IMR-90 (cell line): ENCODE measurements around the gene CENPI. TPM values are rescaled to one million over a fixed set of nuclear protein-coding genes. Genes with fewer than 3 reads are reported as not detected.

Experiments
- ATAC-seq: fragments of 200-7000 bp; cut with Tn5 transposase; 2 replicates; pipeline ENCODE4 v1.9.1; 2020; ENCODE audit warnings: low read depth, mild to moderate bottlenecking, moderate library complexity
- BruUV-seq: library from RNA; stranded (reverse); fragments of 400-500 nt; replicated peaks from 2 replicates; lab custom pipeline; 2021; lab: Mats Ljungman, UMichigan
- CTCF ChIA-PET: fragments of 300-600 bp; formaldehyde crosslinking; extraction: SDS; loops from one replicate; lab custom pipeline; 2021; ENCODE audit warnings: antibody characterized with exemption; lab: Yijun Ruan, JAX
- POLR2A ChIA-PET: fragments of 300-600 bp; sonication (Branson Sonifier 250); formaldehyde crosslinking; loops from one replicate; lab custom pipeline; 2022; ENCODE audit warnings: antibody characterized with exemption; ENCODE audit not compliant: unreplicated experiment; lab: Charles Lee
- DNase-seq: peaks from one replicate; pipeline ENCODE4 v3.0.0; 2013
- H2AFZ ChIP-seq: replicated peaks from 2 replicates; pipeline ENCODE3; 2013; ENCODE audit warnings: low read length, mild to moderate bottlenecking; ENCODE audit not compliant: poor library complexity
- H2AK5ac ChIP-seq: 2 replicates; pipeline ENCODE4 v1.6.1; 2013; ENCODE audit warnings: low read depth, low read length, inconsistent platforms
- H2AK9ac ChIP-seq: replicated peaks from 2 replicates; pipeline ENCODE3; 2013; ENCODE audit warnings: mild to moderate bottlenecking, low read depth, low read length, moderate library complexity; ENCODE audit not compliant: poor library complexity
- H2BK120ac ChIP-seq: 2 replicates; pipeline ENCODE4 v1.6.1; 2013; ENCODE audit warnings: low read depth, low read length, inconsistent platforms
- H2BK15ac ChIP-seq: 3 replicates; pipeline ENCODE4 v1.6.1; 2013; ENCODE audit warnings: low read depth, low read length, inconsistent platforms
- H2BK20ac ChIP-seq: 2 replicates; pipeline ENCODE4 v1.6.1; 2013; ENCODE audit warnings: low read depth, mild to moderate bottlenecking, inconsistent platforms, low read length, moderate library complexity
- H2BK5ac ChIP-seq: 2 replicates; pipeline ENCODE4 v1.6.1; 2013; ENCODE audit warnings: mild to moderate bottlenecking, low read depth, low read length, inconsistent platforms; ENCODE audit not compliant: poor library complexity, severe bottlenecking
- H3K14ac ChIP-seq: replicated peaks from 2 replicates; pipeline ENCODE4 v1.6.1; 2013; ENCODE audit warnings: low read depth, low read length, inconsistent platforms
- H3K18ac ChIP-seq: 2 replicates; pipeline ENCODE4 v1.6.1; 2013; ENCODE audit warnings: low read depth, low read length, control low read depth
- H3K23ac ChIP-seq: 2 replicates; pipeline ENCODE4 v1.6.1; 2013; ENCODE audit warnings: low read depth, low read length, inconsistent platforms
- H3K27ac ChIP-seq: 2 replicates; pipeline ENCODE4 v1.5.1; 2013; ENCODE audit warnings: mild to moderate bottlenecking, control low read depth, low read length; ENCODE audit not compliant: insufficient read depth
- H3K27me3 ChIP-seq: 2 replicates; pipeline ENCODE4 v1.6.1; 2013; ENCODE audit warnings: low read length; ENCODE audit not compliant: control insufficient read depth, insufficient read depth
- H3K36me3 ChIP-seq: 2 replicates; pipeline ENCODE4 v1.6.1; 2013; ENCODE audit warnings: low read length, mixed read lengths; ENCODE audit not compliant: control insufficient read depth, insufficient read depth
- H3K4ac ChIP-seq: 2 replicates; pipeline ENCODE4 v1.6.1; 2013; ENCODE audit warnings: low read depth, low read length, inconsistent platforms
- H3K4me1 ChIP-seq: 2 replicates; pipeline ENCODE4 v1.6.1; 2013; ENCODE audit warnings: low read length, mixed read lengths; ENCODE audit not compliant: control insufficient read depth, insufficient read depth
- H3K4me2 ChIP-seq: 2 replicates; pipeline ENCODE4 v1.6.1; 2013; ENCODE audit warnings: low read depth, mild to moderate bottlenecking, control low read depth, low read length, moderate library complexity
- H3K4me3 ChIP-seq: 2 replicates; pipeline ENCODE4 v1.5.1; 2013; ENCODE audit warnings: low read depth, mild to moderate bottlenecking, control low read depth, low read length, moderate library complexity; ENCODE audit not compliant: insufficient read depth
- H3K56ac ChIP-seq: 2 replicates; pipeline ENCODE4 v1.6.1; 2013; ENCODE audit warnings: low read length, inconsistent platforms; ENCODE audit not compliant: insufficient read depth; ENCODE audit errors: extremely low read depth
- H3K79me1 ChIP-seq, 2 experiments: 2 replicates each; pipeline ENCODE4 v1.6.1; 2013; ENCODE audit warnings: low read length in 2 of 2, inconsistent platforms in 1 of 2, low read depth in 1 of 2
- H3K9ac ChIP-seq: 2 replicates; pipeline ENCODE4 v1.6.1; 2013; ENCODE audit warnings: low read depth, low read length, control low read depth
- H3K9me1 ChIP-seq: 2 replicates; pipeline ENCODE4 v1.6.1; 2013; ENCODE audit warnings: low read length, inconsistent platforms; ENCODE audit not compliant: insufficient read depth
- H3K9me3 ChIP-seq: 2 replicates; pipeline ENCODE4 v1.6.1; 2013; ENCODE audit warnings: low read length; ENCODE audit not compliant: control insufficient read depth, insufficient read depth
- H4K20me1 ChIP-seq: 2 replicates; pipeline ENCODE4 v1.6.1; 2013; ENCODE audit warnings: low read length, inconsistent platforms; ENCODE audit not compliant: insufficient read depth
- H4K5ac ChIP-seq: 2 replicates; pipeline ENCODE4 v1.6.1; 2013; ENCODE audit warnings: mild to moderate bottlenecking, low read depth, low read length, control low read depth
- H4K8ac ChIP-seq, 2 experiments: 2 replicates each; pipeline ENCODE4 v1.6.1; 2013; ENCODE audit warnings: low read depth in 2 of 2, low read length in 2 of 2, control low read depth in 1 of 2, inconsistent platforms in 1 of 2
- H4K91ac ChIP-seq: 2 replicates; pipeline ENCODE4 v1.6.1; 2013; ENCODE audit warnings: low read depth, low read length, inconsistent platforms; ENCODE audit not compliant: insufficient read depth
- RAD21 ChIP-seq: IDR thresholded peaks from 2 replicates; pipeline ENCODE4 v1.6.1; 2012; ENCODE audit warnings: low read length, improper control_type of control experiment
- RCOR1 ChIP-seq: IDR thresholded peaks from 2 replicates; pipeline ENCODE4 v1.6.1; 2012; ENCODE audit warnings: mild to moderate bottlenecking, low read length, improper control_type of control experiment; ENCODE audit not compliant: insufficient replicate concordance
- WGBS, 2 experiments: methylation state at CpG; one replicate each; pipeline versions ENCODE4 v1.1.5 to v1.1.7; 2013; ENCODE audit warnings: missing lambda C conversion rate in 2 of 2; ENCODE audit not compliant: insufficient read length in 1 of 2; ENCODE audit errors: extremely low coverage in 2 of 2; 5-methylcytosine and 5-hydroxymethylcytosine counted together
- dilution Hi-C: fragments of 300-500 bp; cut with HindIII; formaldehyde crosslinking; loops from one replicate; pipeline ENCODE4 v1.14.3; 2018; ENCODE audit warnings: low sequenced_read_pairs; ENCODE audit not compliant: unreplicated experiment
- in situ Hi-C: fragments of 300-500 bp; cut with MboI; formaldehyde crosslinking; loops from 3 replicates; pipeline ENCODE4 v1.14.3; 2019; ENCODE audit warnings: low sequenced_read_pairs, inconsistent platforms, mixed read lengths
- intact Hi-C: fragments of 100-400 bp; cut with micrococcal nuclease; formaldehyde crosslinking; loops from 2 replicates; pipeline ENCODE4 v1.10.0; 2022
- polyA plus RNA-seq, 3 experiments: library from polyadenylated mRNA; depleted of rRNA; stranded (reverse); fragments of >200 nt; gene quantifications; 2 replicates each; pipeline ENCODE4 v1.2.3, GENCODE V29; 2012; ENCODE audit warnings: low replicate concordance in 1 of 3
- total RNA-seq: library from RNA; depleted of rRNA; stranded (reverse); fragments of >200 nt; gene quantifications from 2 replicates; pipeline ENCODE4 v1.2.3, GENCODE V29; 2012
- TF ChIP-seq, protein P1 (sequence below): conservative IDR thresholded peaks from 2 replicates; pipeline ENCODE4 v1.5.1; 2012; ENCODE audit warnings: mild to moderate bottlenecking, low read depth, low read length, improper control_type of control experiment

CENPI gene
- total and polyA plus RNA-seq, 2 of the 4 experiments (the other 2 are of a cell fraction), result 5.5 to 24.2 TPM

DNA sequence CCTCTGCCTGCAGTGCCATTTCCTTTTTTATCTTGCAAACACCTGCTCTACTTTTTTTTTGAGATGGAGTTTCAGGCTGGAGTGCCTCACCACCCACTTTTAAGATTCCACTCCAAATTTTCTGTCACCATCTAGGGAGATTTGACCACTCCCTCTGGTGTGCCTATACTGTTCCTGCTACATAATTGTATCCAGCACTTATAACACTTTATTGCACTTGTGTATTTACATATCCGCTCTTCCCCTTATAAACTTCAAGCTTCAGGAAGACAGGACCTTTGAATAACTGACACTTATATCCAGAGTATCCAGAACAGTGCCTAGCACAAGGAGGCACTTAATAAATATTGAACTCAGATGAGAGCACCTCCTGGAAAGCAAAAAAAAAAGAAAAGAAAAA lies 6.2 kb upstream of the CENPI start:
- in situ Hi-C loops, result no loop called here

More for the DNA sequence above, 6.2 kb upstream of the CENPI start:
- H4K91ac ChIP-seq, result no peak overlapping the region
- no peak overlapping the region for H3K27ac ChIP-seq
- POLR2A ChIA-PET, result no interaction called here
- no peaks in the 10 kb centered on the region for H3K4me1 ChIP-seq
- H3K79me1 ChIP-seq, result no peaks in the 10 kb centered on the region
- no peak overlapping the region for H2BK20ac ChIP-seq
- H3K23ac ChIP-seq, result no peak overlapping the region
- H3K14ac ChIP-seq, result no peak overlapping the region
- no peaks in the 10 kb centered on the region for H3K9me1 ChIP-seq
- no peak overlapping the region for H3K4ac ChIP-seq
- H2BK120ac ChIP-seq, result no peak overlapping the region
- no peak for DNase-seq
- H3K9ac ChIP-seq, result no peak overlapping the region
- no peak overlapping the region for H4K5ac ChIP-seq
- H3K27me3 ChIP-seq, result no peaks in the 10 kb centered on the region
- intact Hi-C loops (no loop called here), dilution Hi-C loops (no loop called here)
- H3K4me3 ChIP-seq, result no peak overlapping the region
- no peak overlapping the region for H2AK9ac ChIP-seq
- 0 out of 2 replicates have a peak, but pooled peaks cover 2% of the 10 kb centered on the region for H3K9me3 ChIP-seq
- no peaks in the 10 kb centered on the region for H4K20me1 ChIP-seq
- no CpG with 5 or more reads among the region's 1 CpG for WGBS, 2 experiments
- H2BK15ac ChIP-seq, result no peak overlapping the region
- TF ChIP-seq, protein P1, sequence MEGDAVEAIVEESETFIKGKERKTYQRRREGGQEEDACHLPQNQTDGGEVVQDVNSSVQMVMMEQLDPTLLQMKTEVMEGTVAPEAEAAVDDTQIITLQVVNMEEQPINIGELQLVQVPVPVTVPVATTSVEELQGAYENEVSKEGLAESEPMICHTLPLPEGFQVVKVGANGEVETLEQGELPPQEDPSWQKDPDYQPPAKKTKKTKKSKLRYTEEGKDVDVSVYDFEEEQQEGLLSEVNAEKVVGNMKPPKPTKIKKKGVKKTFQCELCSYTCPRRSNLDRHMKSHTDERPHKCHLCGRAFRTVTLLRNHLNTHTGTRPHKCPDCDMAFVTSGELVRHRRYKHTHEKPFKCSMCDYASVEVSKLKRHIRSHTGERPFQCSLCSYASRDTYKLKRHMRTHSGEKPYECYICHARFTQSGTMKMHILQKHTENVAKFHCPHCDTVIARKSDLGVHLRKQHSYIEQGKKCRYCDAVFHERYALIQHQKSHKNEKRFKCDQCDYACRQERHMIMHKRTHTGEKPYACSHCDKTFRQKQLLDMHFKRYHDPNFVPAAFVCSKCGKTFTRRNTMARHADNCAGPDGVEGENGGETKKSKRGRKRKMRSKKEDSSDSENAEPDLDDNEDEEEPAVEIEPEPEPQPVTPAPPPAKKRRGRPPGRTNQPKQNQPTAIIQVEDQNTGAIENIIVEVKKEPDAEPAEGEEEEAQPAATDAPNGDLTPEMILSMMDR, result no peak
- TF ChIP-seq RCOR1 (no peak), RAD21 (no peak)
- CTCF ChIA-PET, result no interaction called here
- no peak overlapping the region for H4K8ac ChIP-seq
- H3K4me2 ChIP-seq, result no peak overlapping the region
- no peak overlapping the region for H2AFZ ChIP-seq
- H3K56ac ChIP-seq, result no peak overlapping the region
- no peak overlapping the region for H2AK5ac ChIP-seq
- no TSS peak for BruUV-seq
- no peak for ATAC-seq
- H3K36me3 ChIP-seq, result no peaks in the 10 kb centered on the region
- no peak overlapping the region for H3K18ac ChIP-seq
- no peak overlapping the region for H2BK5ac ChIP-seq
